ENCODE measurements around the gene LUZP2. TPM values are rescaled to one million over a fixed set of nuclear protein-coding genes. Genes with fewer than 3 reads are reported as not detected.
A peak's percentile ranks its signal among the peaks of the same experiment; 100 is the strongest.
"Not testable (repeated sequence)": the region's sequence is repeated elsewhere in the genome, so short reads cannot be mapped to it uniquely, and the experiment has no call there.

The LUZP2 gene
- total RNA-seq, 1 donor from 2014 or later, result not detected

GRCh38 chr11:24890426-24890825 is 393.6 kb downstream of the LUZP2 start:
- TF ChIP-seq CTCF (IDR thresholded peaks at IDR 0.05), result no peak
- no peak overlapping the region for H3K27ac ChIP-seq
- no peaks in the 10 kb centered on the region for H3K4me1 ChIP-seq
- ATAC-seq (no peak), DNase-seq (no peak)
- H3K9me3 ChIP-seq, result no peaks in the 10 kb centered on the region
- H3K4me3 ChIP-seq, result no peak overlapping the region
- H3K36me3 ChIP-seq, result no peaks in the 10 kb centered on the region
- no peaks in the 10 kb centered on the region for H3K27me3 ChIP-seq (ENCODE audit: low read depth)
- intact Hi-C loops (cut with DNase I), result no loop called here

GRCh38 chr11:24891845-24892492 is 395.1 kb downstream of the LUZP2 start:
- intact Hi-C loops (cut with DNase I); ATAC-seq; H3K4me3 ChIP-seq; H3K27ac ChIP-seq; H3K27me3 ChIP-seq (ENCODE audit: low read depth); H3K9me3 ChIP-seq; H3K36me3 ChIP-seq; DNase-seq; H3K4me1 ChIP-seq: not testable (repeated sequence)

DNA sequence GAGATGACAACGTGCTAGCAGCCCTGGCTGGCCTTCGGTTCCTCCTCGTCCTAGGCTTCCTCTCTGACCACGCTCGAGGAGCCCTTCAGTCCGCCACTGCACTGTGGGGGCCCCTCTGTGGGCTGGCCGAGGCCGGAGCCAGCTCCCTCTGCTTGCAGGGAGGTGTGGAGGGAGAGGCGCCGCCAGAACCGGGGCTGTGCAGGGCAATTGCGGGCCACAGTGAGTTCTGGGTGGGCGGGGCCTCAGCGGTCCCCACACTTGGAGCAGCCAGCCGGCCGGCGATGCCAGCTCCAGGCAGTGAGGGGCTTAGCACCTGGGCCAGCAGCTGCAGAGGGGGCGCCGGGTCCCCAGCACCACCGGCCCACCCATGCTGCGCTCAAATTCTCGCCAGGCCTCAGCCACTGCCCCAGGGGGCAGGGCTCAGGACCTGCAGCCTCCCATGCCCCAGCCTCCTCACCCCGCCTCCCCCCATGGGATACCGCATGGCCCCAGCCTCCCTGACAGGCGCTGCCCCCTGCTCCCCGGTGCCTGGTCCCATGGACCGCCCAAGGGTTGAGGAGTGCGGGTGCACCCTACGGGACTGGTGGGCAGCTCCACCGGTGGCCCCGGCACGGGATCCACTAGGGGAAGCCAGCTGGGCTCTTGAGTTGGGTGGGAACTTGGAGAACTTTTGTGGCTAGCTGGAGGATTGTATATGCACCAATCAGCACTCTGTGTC is 399.4 kb downstream of the LUZP2 start:
- peak; percentile 29 to 43 for ATAC-seq
- Histone ChIP-seq H3K4me3 (no peak overlapping the region), H3K9me3 (no peaks in the 10 kb centered on the region), H3K36me3 (no peaks in the 10 kb centered on the region), H3K27ac (no peak overlapping the region), H3K4me1 (no peaks in the 10 kb centered on the region), H3K27me3 (ENCODE audit: low read depth) (no peaks in the 10 kb centered on the region)
- no peak for TF ChIP-seq CTCF (IDR thresholded peaks at IDR 0.05)
- intact Hi-C loops (cut with DNase I), result no loop called here
- DNase-seq, result no peak

- Histone ChIP-seq H3K4me1 (no peaks in the 10 kb centered on the region), H3K27me3 (ENCODE audit: low read depth) (no peaks in the 10 kb centered on the region), H3K4me3 (no peak overlapping the region), H3K9me3 (no peaks in the 10 kb centered on the region), H3K36me3 (no peaks in the 10 kb centered on the region), H3K27ac (no peak overlapping the region)
- no peak for ATAC-seq
- no peak for DNase-seq
- TF ChIP-seq CTCF (IDR thresholded peaks at IDR 0.05), result no peak
- intact Hi-C loops (cut with DNase I), result no loop called here
Measured at GRCh38 chr11:24900514-24900913, 403.7 kb downstream of the LUZP2 start.

DNA sequence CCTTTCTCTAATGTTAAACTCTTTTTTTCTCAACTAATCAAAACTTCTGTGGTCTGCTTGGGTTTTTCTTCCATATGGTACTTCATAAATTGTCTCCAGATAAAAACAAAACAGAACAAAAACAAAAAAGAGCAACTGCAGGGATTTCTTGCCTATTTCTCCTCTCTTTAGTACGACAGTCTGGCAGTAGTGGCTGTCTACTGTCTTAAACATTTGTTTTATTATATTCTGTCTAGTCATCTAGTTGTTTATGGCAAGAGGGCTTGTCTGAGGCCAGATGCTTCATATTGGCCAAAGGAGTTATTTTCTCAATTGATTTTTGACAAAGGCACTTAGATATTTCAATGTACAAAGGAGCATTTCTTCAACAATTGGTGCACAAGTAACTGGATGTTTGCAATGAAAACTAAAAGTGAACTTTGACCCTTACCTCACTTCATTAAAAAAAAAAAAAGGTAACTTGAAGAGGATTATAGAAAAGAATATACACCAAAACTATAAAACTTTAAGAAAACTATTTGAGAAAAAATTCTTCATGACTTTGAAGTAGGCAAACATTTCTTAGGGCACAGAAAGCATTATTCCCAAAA is 404.2 kb downstream of the LUZP2 start:
- no peak for TF ChIP-seq CTCF (IDR thresholded peaks at IDR 0.05)
- no peak overlapping the region for H3K4me3 ChIP-seq
- no peaks in the 10 kb centered on the region for H3K4me1 ChIP-seq
- H3K36me3 ChIP-seq, result no peaks in the 10 kb centered on the region
- H3K27me3 ChIP-seq (ENCODE audit: low read depth), result no peaks in the 10 kb centered on the region
- DNase-seq (no peak), ATAC-seq (no peak)
- no peak overlapping the region for H3K27ac ChIP-seq
- intact Hi-C loops (cut with DNase I), result no loop called here
- no peaks in the 10 kb centered on the region for H3K9me3 ChIP-seq

- intact Hi-C loops (cut with DNase I), result no loop called here
- H3K36me3 ChIP-seq, result no peaks in the 10 kb centered on the region
- DNase-seq, result no peak
- no peak for ATAC-seq
- no peaks in the 10 kb centered on the region for H3K9me3 ChIP-seq
- TF ChIP-seq CTCF (IDR thresholded peaks at IDR 0.05), result no peak
- H3K27me3 ChIP-seq (ENCODE audit: low read depth), result no peaks in the 10 kb centered on the region
- no peaks in the 10 kb centered on the region for H3K4me1 ChIP-seq
- H3K4me3 ChIP-seq, result no peak overlapping the region
- no peak overlapping the region for H3K27ac ChIP-seq
Measured at GRCh38 chr11:24903555-24903954, 406.7 kb downstream of the LUZP2 start.

Measured in lower lobe of right lung (tissue), 2 donors.